Measurements from ENCODE around the gene HSCB.

The HSCB gene

DNA sequence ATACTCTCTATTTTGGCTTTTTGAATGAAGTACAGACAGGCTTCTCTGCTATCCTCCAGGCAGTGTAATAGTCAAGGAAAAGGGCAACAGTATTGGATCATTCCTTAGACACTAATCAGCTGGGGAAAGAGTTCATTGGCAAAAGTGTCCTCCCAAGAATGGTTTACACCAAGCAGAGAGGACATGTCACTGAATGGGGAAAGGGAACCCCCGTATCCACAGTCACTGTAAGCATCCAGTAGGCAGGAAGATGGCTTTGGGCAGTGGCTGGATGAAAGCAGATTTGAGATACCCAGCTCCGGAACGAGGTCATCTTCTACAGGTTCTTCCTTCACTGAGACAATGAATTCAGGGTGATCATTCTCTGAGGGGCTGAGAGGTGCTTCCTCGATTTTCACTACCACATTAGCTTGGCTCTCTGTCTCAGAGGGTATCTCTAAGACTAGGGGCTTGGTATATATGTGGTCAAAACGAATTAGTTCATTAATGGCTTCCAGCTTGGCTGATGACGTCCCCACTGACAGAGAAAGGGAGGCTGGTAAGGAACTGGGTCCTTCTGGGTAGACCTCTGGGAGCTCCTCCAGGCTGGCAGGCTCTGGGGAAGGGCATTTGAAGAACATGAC, 53.3 kb downstream of the HSCB start:
- no peak for DNase-seq
- Histone ChIP-seq H3K4me1 (ENCODE audit: low read length) (peaks cover 59% of the 10 kb centered on the region), H3K9ac (ENCODE audit: low read length) (peak overlapping the region; percentile 100; the same call in 1 of the 2 replicates), H4K20me1 (ENCODE audit: insufficient read depth, low read length) (peaks cover 17% of the 10 kb centered on the region), H2AFZ (ENCODE audit: low read length) (no peak overlapping the region), H3K27ac (ENCODE audit: low read length) (peak overlapping the region; percentile 96), H3K9me2 (replicated peaks; ENCODE audit: insufficient read depth, low read length) (no peaks in the 10 kb centered on the region), H3K4me3 (ENCODE audit: low read length) (peak overlapping the region; percentile 77), H3K9me3 (replicated peaks; ENCODE audit: insufficient read depth, low read length) (no peaks in the 10 kb centered on the region), H3F3A (ENCODE audit: insufficient read depth, low read length) (peaks cover 96% of the 10 kb centered on the region), H3K27me3 (replicated peaks; ENCODE audit: insufficient read depth, low read length) (no peaks in the 10 kb centered on the region), H3K79me2 (ENCODE audit: low read length) (peaks cover 59% of the 10 kb centered on the region), H3K4me2 (ENCODE audit: low read depth, low read length) (peak overlapping the region; percentile 80), H3K36me3 (replicated peaks; ENCODE audit: insufficient read depth, low read length) (peaks cover 23% of the 10 kb centered on the region)
- TF ChIP-seq CTCF (IDR thresholded peaks at IDR 0.05; ENCODE audit: low read length) (no peak), EZH2 (optimal IDR thresholded peaks at IDR 0.05; ENCODE audit: low read depth, low read length) (no peak), EZH2phosphoT487 (IDR thresholded peaks at IDR 0.05; ENCODE audit: low read length) (no peak)

DNA sequence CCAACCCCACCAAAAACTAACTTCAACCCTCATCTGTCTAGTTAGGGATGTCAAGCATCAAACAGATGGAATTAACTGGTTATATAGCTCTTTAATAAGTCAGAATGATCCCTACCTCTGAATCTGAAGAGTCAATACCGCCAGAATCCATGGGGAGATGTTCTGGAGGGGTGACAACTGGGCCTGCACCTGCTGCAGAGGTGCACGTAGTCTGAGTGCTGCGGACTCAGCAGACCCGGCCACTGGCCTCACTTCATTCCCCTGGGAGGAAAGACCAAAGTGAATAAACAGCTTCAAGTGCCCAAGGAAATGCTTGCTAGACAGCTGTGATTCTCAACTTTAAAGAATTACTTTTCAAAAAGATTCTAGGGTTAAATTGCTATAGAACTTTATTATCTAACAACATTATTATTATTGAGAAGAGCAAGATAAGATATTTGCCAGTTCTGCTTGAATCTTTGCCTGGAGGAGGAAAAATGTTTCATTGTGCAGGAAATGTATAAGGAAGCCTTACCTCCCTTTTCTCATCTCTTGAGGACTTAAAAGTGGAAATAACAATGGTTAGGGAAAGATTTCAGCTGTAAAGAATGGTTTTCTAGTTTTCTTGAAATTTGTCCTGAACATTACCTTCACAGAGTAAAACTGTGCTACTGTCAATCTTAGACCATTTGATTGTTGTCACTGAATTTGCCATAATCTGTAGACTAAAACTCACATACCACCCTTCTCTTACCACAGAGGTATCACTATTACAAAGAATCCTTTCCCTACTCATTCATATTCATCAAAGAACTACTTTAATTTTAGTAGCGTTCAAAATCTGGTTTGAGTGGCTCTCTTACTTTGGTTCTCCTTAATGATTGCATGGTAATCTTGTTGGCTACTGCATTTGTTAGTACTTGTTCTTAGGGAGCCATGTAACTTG, 54.4 kb downstream of the HSCB start:
- peaks cover 23% of the 10 kb centered on the region for H3K36me3 ChIP-seq (replicated peaks; ENCODE audit: insufficient read depth, low read length)
- H3F3A ChIP-seq (ENCODE audit: insufficient read depth, low read length), result peaks cover 94% of the 10 kb centered on the region
- H3K9ac ChIP-seq (ENCODE audit: low read length), result peak overlapping the region; percentile 100
- peak overlapping the region; percentile 77 for H3K4me3 ChIP-seq (ENCODE audit: low read length)
- H3K4me1 ChIP-seq (ENCODE audit: low read length), result peaks cover 49% of the 10 kb centered on the region
- peak overlapping the region; percentile 96 for H3K27ac ChIP-seq (ENCODE audit: low read length)
- H3K79me2 ChIP-seq (ENCODE audit: low read length), result peaks cover 68% of the 10 kb centered on the region
- no peak overlapping the region for H2AFZ ChIP-seq (ENCODE audit: low read length)
- peak; percentile 39 for DNase-seq
- H3K9me2 ChIP-seq (replicated peaks; ENCODE audit: insufficient read depth, low read length), result no peaks in the 10 kb centered on the region
- peaks cover 17% of the 10 kb centered on the region for H4K20me1 ChIP-seq (ENCODE audit: insufficient read depth, low read length)
- peak overlapping the region; percentile 80 for H3K4me2 ChIP-seq (ENCODE audit: low read depth, low read length)
- TF ChIP-seq CTCF (IDR thresholded peaks at IDR 0.05; ENCODE audit: low read length) (no peak), EZH2phosphoT487 (IDR thresholded peaks at IDR 0.05; ENCODE audit: low read length) (no peak), EZH2 (optimal IDR thresholded peaks at IDR 0.05; ENCODE audit: low read depth, low read length) (no peak)
- H3K27me3 ChIP-seq (replicated peaks; ENCODE audit: insufficient read depth, low read length), result no peaks in the 10 kb centered on the region
- H3K9me3 ChIP-seq (replicated peaks; ENCODE audit: insufficient read depth, low read length), result no peaks in the 10 kb centered on the region

DNA sequence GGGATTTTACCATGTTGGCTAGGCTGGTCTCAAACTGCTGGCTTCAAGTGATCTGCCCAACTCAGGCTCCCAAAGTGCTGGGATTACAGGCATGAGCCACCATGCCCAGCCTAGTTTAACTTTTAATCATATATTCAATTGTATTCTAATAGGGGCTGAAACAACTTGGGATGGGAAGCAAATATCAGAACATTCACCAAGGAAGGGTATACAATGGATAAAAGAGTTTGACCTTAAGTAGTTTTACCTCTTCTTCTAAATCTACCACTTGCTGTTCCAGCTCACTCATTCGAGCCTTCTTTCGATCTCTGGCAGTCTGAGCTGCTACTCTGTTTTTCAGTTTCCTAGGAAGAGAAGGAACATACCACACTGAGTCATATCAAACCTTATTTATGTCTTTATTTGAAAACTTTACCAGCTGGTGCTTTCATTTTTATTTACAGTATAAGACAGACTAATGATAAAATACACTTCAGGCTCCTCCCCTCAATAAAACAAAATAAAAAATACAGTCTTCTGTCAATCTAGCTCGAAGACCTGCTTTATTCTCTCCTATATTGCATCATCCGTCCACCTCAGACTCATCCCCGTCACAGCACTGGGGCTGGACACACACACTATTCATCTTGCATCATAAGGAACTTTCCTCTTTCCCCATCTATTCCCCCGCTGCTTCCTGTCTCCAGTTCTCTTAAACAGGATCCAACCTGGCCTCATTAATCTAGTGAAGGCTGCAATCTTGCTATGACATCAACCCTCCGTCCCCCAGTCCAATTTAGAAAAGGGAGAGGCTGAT, 57.2 kb downstream of the HSCB start:
- Histone ChIP-seq H3K9me2 (replicated peaks; ENCODE audit: insufficient read depth, low read length) (no peaks in the 10 kb centered on the region), H3K79me2 (ENCODE audit: low read length) (peaks cover 83% of the 10 kb centered on the region), H3K4me3 (ENCODE audit: low read length) (peak overlapping the region; percentile 77), H2AFZ (ENCODE audit: low read length) (no peak overlapping the region), H3K4me2 (ENCODE audit: low read depth, low read length) (peak overlapping the region; percentile 62), H3K27me3 (replicated peaks; ENCODE audit: insufficient read depth, low read length) (no peaks in the 10 kb centered on the region), H3K9ac (ENCODE audit: low read length) (peak overlapping the region; percentile 100), H3K36me3 (replicated peaks; ENCODE audit: insufficient read depth, low read length) (peaks cover 23% of the 10 kb centered on the region), H3K4me1 (ENCODE audit: low read length) (peaks cover 50% of the 10 kb centered on the region), H3F3A (ENCODE audit: insufficient read depth, low read length) (peaks cover 87% of the 10 kb centered on the region), H3K9me3 (replicated peaks; ENCODE audit: insufficient read depth, low read length) (no peaks in the 10 kb centered on the region), H3K27ac (ENCODE audit: low read length) (peak overlapping the region; percentile 96), H4K20me1 (ENCODE audit: insufficient read depth, low read length) (peaks cover 17% of the 10 kb centered on the region)
- no peak for TF ChIP-seq EZH2phosphoT487 (IDR thresholded peaks at IDR 0.05; ENCODE audit: low read length)
- no peak for TF ChIP-seq EZH2 (optimal IDR thresholded peaks at IDR 0.05; ENCODE audit: low read depth, low read length)
- no peak for TF ChIP-seq CTCF (IDR thresholded peaks at IDR 0.05; ENCODE audit: low read length)
- peak; percentile 53 for DNase-seq
